Left lung (tissue), 10 donors: ENCODE results near the gene LTBR. TPM values are rescaled to one million over a fixed set of nuclear protein-coding genes. Genes with fewer than 3 reads are reported as not detected.

Source experiments
- ATAC-seq: fragments of 200-7000 bp; cut with Tn5 transposase; one replicate; pipeline ENCODE4 v1.9.1; 2020; ENCODE audit warnings: moderate library complexity
- DNase-seq, 4 donors: peaks; one replicate each; pipeline ENCODE4 v3.0.0-alpha.2; 2013 to 2020
- H3K27ac ChIP-seq, 2 donors: fragments of 200-600 bp; sonication (generic) in 1 of 2; one replicate each; pipeline versions ENCODE4 v1.5.0 to v1.8.0; 2020 to 2021
- H3K27me3 ChIP-seq, 2 donors: fragments of 200-600 bp; sonication (generic) in 1 of 2; one replicate each; pipeline versions ENCODE4 v1.5.0 to v1.8.0; 2020 to 2021
- H3K36me3 ChIP-seq, 2 donors: fragments of 200-600 bp; sonication (generic) in 1 of 2; one replicate each; pipeline versions ENCODE4 v1.5.0 to v1.8.0; 2020 to 2021
- H3K4me1 ChIP-seq, 2 donors: fragments of 200-600 bp; one replicate each; pipeline ENCODE4 v1.8.0; 2021
- H3K4me3 ChIP-seq, 2 donors: fragments of 200-600 bp; sonication (generic) in 1 of 2; one replicate each; pipeline versions ENCODE4 v1.5.0 to v1.8.0; 2020 to 2021; ENCODE audit warnings: mild to moderate bottlenecking in 1 of 2
- H3K9me3 ChIP-seq, 2 donors: fragments of 200-600 bp; sonication (generic) in 1 of 2; one replicate each; pipeline versions ENCODE4 v1.5.0 to v1.8.0; 2020 to 2021
- CTCF ChIP-seq, 2 donors: fragments of 200-600 bp; sonication (generic) in 1 of 2; IDR thresholded peaks; one replicate each; pipeline versions ENCODE4 v1.5.0 to v1.8.0; 2021; ENCODE audit warnings: antibody characterized with exemption in 2 of 2
- intact Hi-C, 2 donors: fragments of 100-400 bp; cut with DNase I; formaldehyde crosslinking; loops; one replicate each; pipeline versions ENCODE4 v1.11.2 to v1.14.2; 2022
- polyA plus RNA-seq, 6 donors: library from polyadenylated mRNA; unstranded; fragments of 120-200 nt; gene quantifications; one replicate each; pipeline ENCODE4 v1.2.1, GENCODE V29; 2013; ENCODE audit not compliant: insufficient read length in 6 of 6
- total RNA-seq, 2 donors: library from RNA; stranded (reverse); fragmentation: NEBNext Ultra II Directional; extraction: Animal tissue kit (Norgen Biotek cat#: 25700); gene quantifications; one replicate each; pipeline ENCODE4 v1.2.1, GENCODE V29; 2021
- donor health status: DM: no; HTN: yes; CAD: no.
- donor health status: DM: no; HTN: no; CAD: no.

LTBR gene
- total and polyA plus RNA-seq, 8 donors: 66.6 to 153 (median 90.7) TPM

- Histone ChIP-seq H3K9me3 (no peaks in the 10 kb centered on the region), H3K4me1 (peaks cover 48 to 75% of the 10 kb centered on the region in 2 donors), H3K27ac (peak within 1 kb of the TSS; percentile 81 to 87), H3K36me3 (no peaks in the 10 kb centered on the region), H3K4me3 (peak within 1 kb of the TSS; percentile 28 to 48), H3K27me3 (no peaks in the 10 kb centered on the region)
- DNase-seq: peak in 2 of 4 donors; percentile 78 to 87
- peak; percentile 39 for ATAC-seq
- TF ChIP-seq CTCF (IDR thresholded peaks at IDR 0.05): no peak
- intact Hi-C loops: loop anchor here in 1 of 2 donors (5.0 kb wide), 1 partner anchor 38 kb away; no protein-coding TSS in a partner anchor
Observed at GRCh38 chr12:6375269-6376078, 8.5 kb upstream of the LTBR start, which contains the start of gene SCNN1A. Gene SCNN1A (minus strand): TSS chr12:6375563. CDS start chr12:6374783, 780 bp downstream.

GRCh38 chr12:6376079-6376869 is 7.7 kb upstream of the LTBR start:
- peaks cover 46 to 75% of the 10 kb centered on the region in 2 donors for H3K4me1 ChIP-seq

GRCh38 chr12:6376870-6377666 is 6.9 kb upstream of the LTBR start:
- Histone ChIP-seq H3K9me3 (no peaks in the 10 kb centered on the region), H3K27ac (peak overlapping the region; percentile 81 to 87), H3K27me3 (no peaks in the 10 kb centered on the region), H3K4me3 (peak overlapping the region in 1 of 2 donors; percentile 48), H3K36me3 (no peaks in the 10 kb centered on the region), H3K4me1 (peaks cover 41 to 71% of the 10 kb centered on the region in 2 donors)
- TF ChIP-seq CTCF (IDR thresholded peaks at IDR 0.05): peak in 1 of 2 donors; percentile 14
- ATAC-seq: no peak
- intact Hi-C loops: loop anchor here in 1 of 2 donors (5.0 kb wide), 1 partner anchor 40 kb away; no protein-coding TSS in a partner anchor
- no peak for DNase-seq

More at GRCh38 chr12:6376079-6376869, 7.7 kb upstream of the LTBR start:
- H3K27me3 ChIP-seq: no peaks in the 10 kb centered on the region
- ATAC-seq: peak; percentile 50
- H3K27ac ChIP-seq: peak overlapping the region; percentile 81 to 87
- no peaks in the 10 kb centered on the region for H3K9me3 ChIP-seq
- peak overlapping the region in 1 of 2 donors; percentile 48 for H3K4me3 ChIP-seq
- intact Hi-C loops: loop anchor here in 1 of 2 donors (5.0 kb wide), 1 partner anchor 39 kb away; no protein-coding TSS in a partner anchor
- DNase-seq: peak in 2 of 4 donors; percentile 78 to 89
- peak; percentile 32 to 36 for TF ChIP-seq CTCF (IDR thresholded peaks at IDR 0.05)
- H3K36me3 ChIP-seq: no peaks in the 10 kb centered on the region

GRCh38 chr12:6377667-6377994 is 6.3 kb upstream of the LTBR start:
- peak overlapping the region in 1 of 2 donors; percentile 48 for H3K4me3 ChIP-seq
- H3K4me1 ChIP-seq: peaks cover 36 to 70% of the 10 kb centered on the region in 2 donors
- DNase-seq (peak in 2 of 4 donors; percentile 83 to 88), ATAC-seq (peak; percentile 55)
- no peak for TF ChIP-seq CTCF (IDR thresholded peaks at IDR 0.05)
- intact Hi-C loops: loop anchor here in 1 of 2 donors (5.0 kb wide), 1 partner anchor 40 kb away; no protein-coding TSS in a partner anchor
- peak overlapping the region; percentile 81 to 87 for H3K27ac ChIP-seq
- H3K27me3 ChIP-seq: no peaks in the 10 kb centered on the region
- no peaks in the 10 kb centered on the region for H3K36me3 ChIP-seq
- no peaks in the 10 kb centered on the region for H3K9me3 ChIP-seq
